PC-3 (cell line): ENCODE results near the gene PCSK2. TPM values are rescaled to one million over a fixed set of nuclear protein-coding genes. Genes with fewer than 3 reads are reported as not detected.

ENCODE experiments used
- ATAC-seq: fragments of 200-7000 bp; cut with Tn5 transposase; 2 replicates; pipeline ENCODE4 v1.9.1; 2020; ENCODE audit warnings: mild to moderate bottlenecking, moderate library complexity
- BruUV-seq: library from RNA; stranded (reverse); fragments of 400-500 nt; replicated peaks from 2 replicates; lab custom pipeline; 2021; lab: Mats Ljungman, UMichigan
- CTCF ChIA-PET: fragments of 300-600 bp; sonication (Branson Sonifier 250); formaldehyde crosslinking; loops from one replicate; lab custom pipeline; 2022; ENCODE audit warnings: antibody characterized with exemption; lab: Charles Lee
- POLR2A ChIA-PET: fragments of 300-600 bp; sonication (Branson Sonifier 250); formaldehyde crosslinking; loops from one replicate; lab custom pipeline; 2022; ENCODE audit warnings: antibody characterized with exemption; ENCODE audit not compliant: unreplicated experiment; lab: Charles Lee
- DNase-seq: peaks from one replicate; pipeline ENCODE4 v3.0.0-alpha.2; 2015
- H2AFZ ChIP-seq: fragments of 300-600 bp; sonication (generic); 2 replicates; pipeline ENCODE4 v1.6.0; 2016; ENCODE audit warnings: antibody characterized with exemption, low read length
- H3F3A ChIP-seq: fragments of 300-600 bp; sonication (generic); one replicate; pipeline ENCODE4 v1.6.0; 2017; ENCODE audit warnings: antibody characterized with exemption, low read length, control low read depth, mild to moderate bottlenecking; ENCODE audit not compliant: unreplicated experiment
- H3K27ac ChIP-seq: fragments of 300-600 bp; sonication (generic); 2 replicates; pipeline ENCODE4 v1.5.1; 2016; ENCODE audit warnings: mild to moderate bottlenecking, low read length
- H3K27me3 ChIP-seq: fragments of 300-600 bp; sonication (generic); 2 replicates; pipeline ENCODE4 v1.6.1; 2016; ENCODE audit warnings: low read length, mixed read lengths
- H3K36me3 ChIP-seq: fragments of 300-600 bp; sonication (generic); 2 replicates; pipeline ENCODE4 v1.6.1; 2016; ENCODE audit warnings: low read depth, mixed run types, low read length, mixed read lengths
- H3K4me1 ChIP-seq: fragments of 300-600 bp; sonication (generic); 2 replicates; pipeline ENCODE4 v1.5.1; 2016; ENCODE audit warnings: low read length; ENCODE audit not compliant: insufficient read depth
- H3K4me2 ChIP-seq: fragments of 300-600 bp; sonication (generic); 2 replicates; pipeline ENCODE4 v1.6.0; 2016; ENCODE audit warnings: low read length
- H3K4me3 ChIP-seq: fragments of 300-600 bp; sonication (generic); 2 replicates; pipeline ENCODE4 v1.5.1; 2016; ENCODE audit warnings: mild to moderate bottlenecking, low read length, mixed read lengths
- H3K79me2 ChIP-seq: fragments of 300-600 bp; sonication (generic); 2 replicates; pipeline ENCODE4 v1.6.1; 2017; ENCODE audit warnings: low read length, mixed read lengths
- H3K9ac ChIP-seq: fragments of 300-600 bp; sonication (generic); 2 replicates; pipeline ENCODE4 v1.6.0; 2016; ENCODE audit warnings: mild to moderate bottlenecking, low read length
- H3K9me2 ChIP-seq: fragments of 300-600 bp; sonication (generic); replicated peaks from 2 replicates; pipeline ENCODE4 v1.6.1; 2016; ENCODE audit warnings: mixed run types, low read length, mixed read lengths
- H3K9me3 ChIP-seq: fragments of 300-600 bp; sonication (generic); 2 replicates; pipeline ENCODE4 v1.6.1; 2016; ENCODE audit warnings: low read length, mixed read lengths
- H4K20me1 ChIP-seq: fragments of 300-600 bp; sonication (generic); 2 replicates; pipeline ENCODE4 v1.6.1; 2016; ENCODE audit warnings: low read length, mixed read lengths
- CTCF ChIP-seq: fragments of 300-600 bp; sonication (generic); conservative IDR thresholded peaks from 2 replicates; pipeline ENCODE4 v1.5.1; 2017; ENCODE audit warnings: antibody characterized with exemption, low read depth, mild to moderate bottlenecking, low read length
- EZH2 ChIP-seq: fragments of 300-600 bp; sonication (generic); IDR thresholded peaks from one replicate; pipeline ENCODE4 v1.6.1; 2017; ENCODE audit warnings: antibody characterized with exemption, mild to moderate bottlenecking, low read length; ENCODE audit not compliant: unreplicated experiment
- EZH2phosphoT487 ChIP-seq: fragments of 300-600 bp; sonication (generic); IDR thresholded peaks from 2 replicates; pipeline ENCODE4 v1.6.1; 2018; ENCODE audit warnings: mild to moderate bottlenecking, antibody characterized with exemption, low read length, borderline replicate concordance
- intact Hi-C: fragments of 100-400 bp; cut with micrococcal nuclease; formaldehyde crosslinking; loops from 2 replicates; pipeline ENCODE4 v1.9.0; 2023
- total RNA-seq: library from RNA; depleted of rRNA; stranded (reverse); fragments of >200 nt; gene quantifications from 2 replicates; pipeline ENCODE4 v1.2.3, GENCODE V29; 2014

PCSK2 gene
- total RNA-seq, 1 experiment from 2014 or later = not detected

GRCh38 chr20:17369506-17369905 lies 142.7 kb downstream of the PCSK2 start:
- no peak overlapping the region for H3K9ac ChIP-seq
- H3K4me1 ChIP-seq = no peaks in the 10 kb centered on the region
- ChIA-PET POLR2A (no interaction called here), CTCF (no interaction called here)
- no peak for TF ChIP-seq EZH2phosphoT487
- no peak for TF ChIP-seq EZH2
- no peak for TF ChIP-seq CTCF
- no TSS peak for BruUV-seq
- H4K20me1 ChIP-seq = no peaks in the 10 kb centered on the region
- ATAC-seq (no peak), DNase-seq (no peak)
- intact Hi-C loops = no loop called here
- no peak overlapping the region for H3K27ac ChIP-seq
- H3K9me3 ChIP-seq = no peaks in the 10 kb centered on the region
- no peaks in the 10 kb centered on the region for H3K79me2 ChIP-seq
- H3K27me3 ChIP-seq = peaks cover 91% of the 10 kb centered on the region
- no peak overlapping the region for H2AFZ ChIP-seq
- no peaks in the 10 kb centered on the region for H3K9me2 ChIP-seq
- no peaks in the 10 kb centered on the region for H3F3A ChIP-seq
- H3K36me3 ChIP-seq = no peaks in the 10 kb centered on the region
- no peak overlapping the region for H3K4me3 ChIP-seq
- H3K4me2 ChIP-seq = no peak overlapping the region

DNA sequence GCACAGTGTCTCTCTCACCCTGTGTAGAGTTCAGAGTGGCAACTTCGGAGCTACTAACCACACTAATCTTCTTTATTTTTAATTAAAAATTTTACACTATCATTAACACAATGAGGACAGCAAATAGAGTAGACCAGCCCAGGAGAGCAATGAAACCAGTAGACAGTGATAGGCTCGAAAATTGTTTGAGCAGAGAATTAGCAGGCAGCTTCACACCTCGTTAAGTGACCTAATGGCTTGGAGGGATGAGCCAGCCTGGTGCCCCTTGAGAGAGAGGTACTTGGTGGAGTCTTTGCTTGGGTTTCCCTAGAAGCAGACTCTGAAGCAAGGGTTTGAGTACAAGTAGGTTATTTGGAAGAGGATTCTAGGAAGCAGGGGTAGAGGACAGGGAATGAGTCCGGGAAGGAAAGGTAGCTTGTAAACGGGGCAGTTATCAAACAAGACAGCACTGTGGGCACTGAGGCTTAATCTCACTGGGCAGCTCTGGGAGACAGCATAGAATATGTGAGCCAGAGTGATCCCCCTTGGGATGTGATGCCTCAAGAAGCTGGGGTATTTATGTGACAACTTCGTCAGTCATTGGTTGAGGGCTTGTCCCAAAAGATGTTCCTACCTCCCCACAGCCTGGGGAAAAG lies 146.1 kb downstream of the PCSK2 start:
- Histone ChIP-seq H4K20me1 (no peaks in the 10 kb centered on the region), H3K9me3 (no peaks in the 10 kb centered on the region), H3F3A (no peaks in the 10 kb centered on the region), H3K9ac (no peak overlapping the region), H3K27me3 (peaks cover 70% of the 10 kb centered on the region), H3K27ac (no peak overlapping the region), H2AFZ (no peak overlapping the region), H3K4me3 (no peak overlapping the region), H3K9me2 (no peaks in the 10 kb centered on the region), H3K4me2 (no peak overlapping the region), H3K4me1 (no peaks in the 10 kb centered on the region), H3K36me3 (no peaks in the 10 kb centered on the region), H3K79me2 (no peaks in the 10 kb centered on the region)
- ATAC-seq = no peak
- no TSS peak for BruUV-seq
- ChIA-PET POLR2A (no interaction called here), CTCF (no interaction called here)
- DNase-seq = no peak
- TF ChIP-seq EZH2phosphoT487 = no peak
- no peak for TF ChIP-seq EZH2
- no peak for TF ChIP-seq CTCF
- intact Hi-C loops = no loop called here

- intact Hi-C loops = no loop called here
- CTCF ChIA-PET = no interaction called here
These were observed 147.2 kb downstream of the PCSK2 start for GRCh38 chr20:17374086-17374485.

More at GRCh38 chr20:17374086-17374485, 147.2 kb downstream of the PCSK2 start:
- H3K9me2 ChIP-seq = no peaks in the 10 kb centered on the region
- no peak overlapping the region for H3K4me2 ChIP-seq
- no peaks in the 10 kb centered on the region for H3K79me2 ChIP-seq
- no peak overlapping the region for H3K9ac ChIP-seq
- H3K27me3 ChIP-seq = peaks cover 59% of the 10 kb centered on the region
- DNase-seq (no peak), ATAC-seq (no peak)
- no peaks in the 10 kb centered on the region for H3K9me3 ChIP-seq
- no peak overlapping the region for H3K27ac ChIP-seq
- no peak overlapping the region for H3K4me3 ChIP-seq
- POLR2A ChIA-PET = no interaction called here
- TF ChIP-seq EZH2phosphoT487 (no peak), EZH2 (no peak), CTCF (no peak)
- no peak overlapping the region for H2AFZ ChIP-seq
- no peaks in the 10 kb centered on the region for H3F3A ChIP-seq
- no peaks in the 10 kb centered on the region for H3K36me3 ChIP-seq
- no TSS peak for BruUV-seq
- H3K4me1 ChIP-seq = no peaks in the 10 kb centered on the region
- no peaks in the 10 kb centered on the region for H4K20me1 ChIP-seq
